OCI-LY1 (cell line): ENCODE measurements around the gene SPIB.
"Not testable (repeated sequence)": the region's sequence is repeated elsewhere in the genome, so short reads cannot be mapped to it uniquely, and the experiment has no call there.

ENCODE experiments used
- EZH2 ChIP-seq: fragments of 200-600 bp; sonication (generic), shearing (Covaris generic); IDR thresholded peaks from 2 replicates; pipeline ENCODE4 v1.8.0; 2017; ENCODE audit warnings: borderline replicate concordance, mixed run types, mild to moderate bottlenecking, antibody characterized with exemption, low read length, moderate library complexity, mixed read lengths
- TF ChIP-seq, protein P1 (sequence below): fragments of 200-600 bp; sonication (generic), shearing (Covaris generic); IDR thresholded peaks from 2 replicates; pipeline ENCODE4 v1.5.1; 2017; ENCODE audit warnings: mild to moderate bottlenecking, antibody characterized with exemption, low read length, moderate library complexity, mixed read lengths

- TF ChIP-seq, protein P1, sequence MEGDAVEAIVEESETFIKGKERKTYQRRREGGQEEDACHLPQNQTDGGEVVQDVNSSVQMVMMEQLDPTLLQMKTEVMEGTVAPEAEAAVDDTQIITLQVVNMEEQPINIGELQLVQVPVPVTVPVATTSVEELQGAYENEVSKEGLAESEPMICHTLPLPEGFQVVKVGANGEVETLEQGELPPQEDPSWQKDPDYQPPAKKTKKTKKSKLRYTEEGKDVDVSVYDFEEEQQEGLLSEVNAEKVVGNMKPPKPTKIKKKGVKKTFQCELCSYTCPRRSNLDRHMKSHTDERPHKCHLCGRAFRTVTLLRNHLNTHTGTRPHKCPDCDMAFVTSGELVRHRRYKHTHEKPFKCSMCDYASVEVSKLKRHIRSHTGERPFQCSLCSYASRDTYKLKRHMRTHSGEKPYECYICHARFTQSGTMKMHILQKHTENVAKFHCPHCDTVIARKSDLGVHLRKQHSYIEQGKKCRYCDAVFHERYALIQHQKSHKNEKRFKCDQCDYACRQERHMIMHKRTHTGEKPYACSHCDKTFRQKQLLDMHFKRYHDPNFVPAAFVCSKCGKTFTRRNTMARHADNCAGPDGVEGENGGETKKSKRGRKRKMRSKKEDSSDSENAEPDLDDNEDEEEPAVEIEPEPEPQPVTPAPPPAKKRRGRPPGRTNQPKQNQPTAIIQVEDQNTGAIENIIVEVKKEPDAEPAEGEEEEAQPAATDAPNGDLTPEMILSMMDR = not testable (repeated sequence)
- TF ChIP-seq EZH2 = not testable (repeated sequence)
These were observed 28.4 kb upstream of the SPIB start for GRCh38 chr19:50390295-50390694.
